ENCODE data around the gene SNRNP35.

DNA sequence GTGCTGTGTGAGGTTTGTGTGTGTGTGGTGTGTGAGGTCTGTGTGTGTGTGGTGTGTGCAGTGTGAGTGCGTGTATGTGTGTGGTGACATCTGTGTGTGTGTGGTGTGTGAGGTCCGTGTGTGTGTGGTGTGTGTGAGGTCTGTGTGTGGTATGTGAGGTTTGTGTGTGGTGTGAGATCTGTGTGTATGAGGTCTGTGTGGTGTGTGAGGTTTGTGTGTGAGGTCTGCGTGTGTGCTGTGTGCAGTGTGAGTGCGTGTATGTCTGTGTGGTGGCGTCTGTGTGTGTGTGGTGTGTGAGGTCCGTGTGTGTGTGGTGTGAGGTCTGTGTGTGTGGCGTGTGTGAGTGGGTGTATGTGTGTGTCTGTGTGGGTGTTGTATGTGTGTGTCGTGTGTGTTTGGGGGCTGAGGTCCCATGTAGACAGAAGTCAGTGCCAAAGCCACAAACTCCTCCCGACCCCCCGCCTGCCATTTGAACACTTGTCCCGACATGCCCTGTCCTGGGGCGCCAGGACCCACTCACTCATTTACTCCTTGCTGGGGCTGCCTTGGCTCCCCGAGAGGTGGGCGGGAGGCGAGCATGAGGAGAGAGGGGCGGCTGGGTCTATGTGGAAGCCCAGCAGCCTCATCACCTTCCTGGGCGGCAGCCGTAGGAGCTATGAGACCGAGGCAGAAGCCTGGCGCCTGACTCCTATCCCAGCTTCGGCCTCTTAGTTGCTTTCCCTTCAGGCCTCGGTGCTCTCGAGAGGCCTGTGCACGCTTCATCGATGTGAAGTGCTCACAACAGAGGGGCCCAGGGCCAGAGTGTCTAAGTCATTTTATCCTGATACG, 55.1 kb downstream of the SNRNP35 start:
- TF ChIP-seq FOXA1 (IDR thresholded peaks at IDR 0.05) (no peak), GABPA (IDR thresholded peaks at IDR 0.05 in 1 of 2, conservative IDR thresholded peaks at IDR 0.05 in 1 of 2) (no peak), JUND (IDR thresholded peaks at IDR 0.05) (no peak), YY1 (IDR thresholded peaks at IDR 0.05) (no peak), REST (IDR thresholded peaks at IDR 0.05) (no peak), NR2F2 (IDR thresholded peaks at IDR 0.05) (no peak), SP1 (IDR thresholded peaks at IDR 0.05) (no peak), TAF1 (conservative IDR thresholded peaks at IDR 0.05) (no peak)
- TF ChIP-seq, protein P1, sequence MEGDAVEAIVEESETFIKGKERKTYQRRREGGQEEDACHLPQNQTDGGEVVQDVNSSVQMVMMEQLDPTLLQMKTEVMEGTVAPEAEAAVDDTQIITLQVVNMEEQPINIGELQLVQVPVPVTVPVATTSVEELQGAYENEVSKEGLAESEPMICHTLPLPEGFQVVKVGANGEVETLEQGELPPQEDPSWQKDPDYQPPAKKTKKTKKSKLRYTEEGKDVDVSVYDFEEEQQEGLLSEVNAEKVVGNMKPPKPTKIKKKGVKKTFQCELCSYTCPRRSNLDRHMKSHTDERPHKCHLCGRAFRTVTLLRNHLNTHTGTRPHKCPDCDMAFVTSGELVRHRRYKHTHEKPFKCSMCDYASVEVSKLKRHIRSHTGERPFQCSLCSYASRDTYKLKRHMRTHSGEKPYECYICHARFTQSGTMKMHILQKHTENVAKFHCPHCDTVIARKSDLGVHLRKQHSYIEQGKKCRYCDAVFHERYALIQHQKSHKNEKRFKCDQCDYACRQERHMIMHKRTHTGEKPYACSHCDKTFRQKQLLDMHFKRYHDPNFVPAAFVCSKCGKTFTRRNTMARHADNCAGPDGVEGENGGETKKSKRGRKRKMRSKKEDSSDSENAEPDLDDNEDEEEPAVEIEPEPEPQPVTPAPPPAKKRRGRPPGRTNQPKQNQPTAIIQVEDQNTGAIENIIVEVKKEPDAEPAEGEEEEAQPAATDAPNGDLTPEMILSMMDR (IDR thresholded peaks at IDR 0.05; ENCODE audit: low read depth, low read length, missing input control), result no peak
